Keratinocyte (primary cell): ENCODE data around the gene ITGB6. TPM values are rescaled to one million over a fixed set of nuclear protein-coding genes. Genes with fewer than 3 reads are reported as not detected.

Experiments
- DNase-seq: peaks from one replicate; pipeline ENCODE4 v3.0.0-alpha.2; 2011; ENCODE audit warnings: low read depth, missing footprints, low spot score
- FAIRE-seq: peaks from 2 replicates; lab custom pipeline; 2011; peaks lifted over from hg19 to GRCh38; lab: Jason Lieb, UNC
- H2AFZ ChIP-seq: 2 replicates; pipeline ENCODE4 v1.6.0; 2012; ENCODE audit warnings: low read length, control low read depth, inconsistent platforms; ENCODE audit not compliant: control insufficient read depth
- H3K27ac ChIP-seq: 2 replicates; pipeline ENCODE4 v1.5.1; 2011; ENCODE audit warnings: low read length; ENCODE audit not compliant: control insufficient read depth, insufficient read depth
- H3K27me3 ChIP-seq: 3 replicates; pipeline ENCODE4 v1.6.0; 2011; ENCODE audit warnings: low read length; ENCODE audit not compliant: control insufficient read depth, insufficient read depth; ENCODE audit errors: extremely low read depth
- H3K36me3 ChIP-seq, 2 experiments: 2 replicates in 1 of 2; 3 replicates in 1 of 2; pipeline ENCODE4 v1.5.1; 2011; ENCODE audit warnings: low read length in 2 of 2, mild to moderate bottlenecking in 1 of 2; ENCODE audit not compliant: control insufficient read depth in 2 of 2, insufficient read depth in 2 of 2; ENCODE audit errors: extremely low read depth in 1 of 2
- H3K4me1 ChIP-seq: 3 replicates; pipeline ENCODE4 v1.5.1; 2011; ENCODE audit warnings: low read length; ENCODE audit not compliant: control insufficient read depth, insufficient read depth; ENCODE audit errors: extremely low read depth
- H3K4me2 ChIP-seq: 3 replicates; pipeline ENCODE4 v1.6.0; 2011; ENCODE audit warnings: low read depth, low read length; ENCODE audit not compliant: control insufficient read depth, insufficient read depth; ENCODE audit errors: extremely low read depth
- H3K4me3 ChIP-seq, 3 experiments: fragments of 200-600 bp in 1 of 3; sonication (generic) in 1 of 3; 2 replicates in 2 of 3; 3 replicates in 1 of 3; pipeline ENCODE4 v1.5.1; 2011 to 2016; ENCODE audit warnings: low read length in 3 of 3, mild to moderate bottlenecking in 3 of 3, control low read depth in 2 of 3, inconsistent platforms in 1 of 3, low read depth in 1 of 3, mixed read lengths in 1 of 3, mixed run types in 1 of 3, moderate library complexity in 1 of 3; ENCODE audit not compliant: control insufficient read depth in 2 of 3, insufficient read depth in 2 of 3; ENCODE audit errors: extremely low read depth in 1 of 3
- H3K79me2 ChIP-seq: 2 replicates; pipeline ENCODE4 v1.6.0; 2012; ENCODE audit warnings: low read length; ENCODE audit not compliant: control insufficient read depth, insufficient read depth
- H3K9ac ChIP-seq: 3 replicates; pipeline ENCODE4 v1.6.0; 2011; ENCODE audit warnings: low read length; ENCODE audit not compliant: control insufficient read depth, insufficient read depth; ENCODE audit errors: extremely low read depth
- H3K9me1 ChIP-seq: 3 replicates; pipeline ENCODE4 v1.6.0; 2011; ENCODE audit warnings: low read length; ENCODE audit not compliant: control insufficient read depth, insufficient read depth; ENCODE audit errors: extremely low read depth
- H3K9me3 ChIP-seq: 2 replicates; pipeline ENCODE4 v1.5.1; 2012; ENCODE audit warnings: low read depth, low read length; ENCODE audit not compliant: control insufficient read depth
- H4K20me1 ChIP-seq: 3 replicates; pipeline ENCODE4 v1.6.0; 2011; ENCODE audit warnings: low read length; ENCODE audit not compliant: control insufficient read depth, insufficient read depth; ENCODE audit errors: extremely low read depth
- CTCF ChIP-seq, 3 experiments: IDR thresholded peaks in 1 of 3; conservative IDR thresholded peaks in 1 of 3; optimal IDR thresholded peaks in 1 of 3; 2 replicates in 2 of 3; 3 replicates in 1 of 3; pipeline versions ENCODE3 to v1.5.1; 2011; ENCODE audit warnings: low read length in 3 of 3, mild to moderate bottlenecking in 3 of 3, moderate library complexity in 2 of 3, control low read depth in 1 of 3, inconsistent platforms in 1 of 3; ENCODE audit not compliant: insufficient read depth in 2 of 3; ENCODE audit errors: extremely low read depth in 1 of 3
- EZH2 ChIP-seq: IDR thresholded peaks from one replicate; pipeline ENCODE4 v1.6.1; 2012; ENCODE audit warnings: inconsistent platforms, mild to moderate bottlenecking, low read length, moderate library complexity
- dilution Hi-C: fragments of 300-500 bp; cut with MboI; formaldehyde crosslinking; loops from one replicate; pipeline ENCODE4 v1.7.0; 2020; ENCODE audit warnings: low sequenced_read_pairs; ENCODE audit not compliant: extremely low pct_ligation_motif_present
- polyA plus RNA-seq, 5 experiments: library from polyadenylated mRNA; depleted of rRNA in 3 of 5; stranded (reverse) in 3 of 5; stranded (forward) in 1 of 5; unstranded in 1 of 5; fragments of >200 nt; gene quantifications; 1 replicate in 1 of 5; 2 replicates in 3 of 5; 3 replicates in 1 of 5; pipeline versions ENCODE4 v1.2.1 to v1.2.3, GENCODE V29; 2011 to 2012; ENCODE audit warnings: missing spikeins in 2 of 5, low read depth in 1 of 5, low replicate concordance in 1 of 5

The ITGB6 gene
- polyA plus RNA-seq, 1 donor (not counting 4 experiments of a cell fraction or from before 2014, with no cell fraction given): 183 TPM

DNA sequence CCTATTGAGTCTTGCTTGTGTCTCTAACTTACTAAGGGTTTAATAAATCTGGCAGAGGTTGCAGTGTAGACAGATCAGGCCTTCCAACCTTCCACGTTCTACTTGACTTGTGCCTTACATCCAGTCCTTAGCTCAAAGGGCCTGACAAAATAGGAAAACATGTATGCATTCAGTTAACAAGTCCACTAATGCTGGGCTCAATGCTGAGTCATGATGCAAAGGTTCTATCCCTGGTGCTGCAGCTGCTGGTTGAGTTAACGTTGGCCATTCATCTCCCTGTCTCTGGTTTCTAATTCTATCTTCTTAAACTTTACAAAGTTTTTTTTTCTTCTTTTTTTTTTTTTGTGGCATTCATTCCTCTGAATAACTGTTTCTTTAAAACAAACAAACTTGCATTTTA, 46.3 kb upstream of the ITGB6 start:
- dilution Hi-C loops: no loop called here
- Histone ChIP-seq H3K27ac (no peak overlapping the region), H3K9ac (no peak overlapping the region), H3K27me3 (no peaks in the 10 kb centered on the region), H4K20me1 (no peaks in the 10 kb centered on the region), H3K4me1 (peaks cover 34% of the 10 kb centered on the region), H2AFZ (no peak overlapping the region), H3K79me2 (no peaks in the 10 kb centered on the region), H3K9me3 (no peaks in the 10 kb centered on the region), H3K4me2 (no peak overlapping the region), H3K9me1 (no peaks in the 10 kb centered on the region), H3K36me3 (no peaks in the 10 kb centered on the region), H3K4me3 (no peak overlapping the region)
- no peak for DNase-seq
- no peak for FAIRE-seq
- TF ChIP-seq EZH2: no peak
- no peak for TF ChIP-seq CTCF (optimal IDR thresholded peaks at IDR 0.05 in 1 of 3, IDR thresholded peaks at IDR 0.05 in 1 of 3, conservative IDR thresholded peaks at IDR 0.05 in 1 of 3; ENCODE audit: extremely low read depth in 1 of 3, insufficient read depth in 2 of 3, low read length in 3 of 3)

DNA sequence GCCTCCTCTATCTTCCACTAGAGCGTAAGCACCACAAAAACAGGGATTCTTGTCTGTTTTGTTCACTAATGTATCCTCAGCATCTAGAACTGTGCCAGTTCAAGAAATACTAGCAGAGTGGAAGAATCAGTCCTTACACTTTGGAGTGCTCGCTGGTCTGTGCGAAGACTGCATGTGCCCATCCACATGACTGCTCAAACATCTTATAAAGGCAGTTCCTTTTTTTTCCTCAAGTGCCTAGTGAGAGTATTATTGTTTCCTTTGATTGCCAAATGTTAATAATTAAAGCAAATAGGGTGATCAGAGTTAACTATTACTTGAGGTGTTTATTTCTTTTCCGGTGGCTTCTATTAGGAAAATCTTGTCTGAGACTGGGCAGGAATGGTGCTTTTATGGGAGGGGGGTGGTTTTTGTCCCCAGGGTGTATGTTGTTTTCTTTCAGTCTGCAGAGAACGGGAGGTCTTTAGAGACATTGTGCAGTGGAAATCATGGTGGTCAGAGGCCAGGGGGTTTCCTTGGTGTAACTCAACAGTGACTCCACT, 45.6 kb upstream of the ITGB6 start:
- no peak overlapping the region for H3K4me2 ChIP-seq
- H3K9ac ChIP-seq: no peak overlapping the region
- TF ChIP-seq EZH2 (no peak), CTCF (optimal IDR thresholded peaks at IDR 0.05 in 1 of 3, IDR thresholded peaks at IDR 0.05 in 1 of 3, conservative IDR thresholded peaks at IDR 0.05 in 1 of 3; ENCODE audit: extremely low read depth in 1 of 3, insufficient read depth in 2 of 3, low read length in 3 of 3) (no peak)
- no peak overlapping the region for H3K27ac ChIP-seq
- no peaks in the 10 kb centered on the region for H3K9me3 ChIP-seq
- DNase-seq (no peak), FAIRE-seq (no peak)
- H3K4me3 ChIP-seq: no peak overlapping the region
- H3K9me1 ChIP-seq: no peaks in the 10 kb centered on the region
- no peak overlapping the region for H2AFZ ChIP-seq
- H3K36me3 ChIP-seq: no peaks in the 10 kb centered on the region
- H3K27me3 ChIP-seq: no peaks in the 10 kb centered on the region
- H3K4me1 ChIP-seq: peaks cover 40% of the 10 kb centered on the region
- H4K20me1 ChIP-seq: no peaks in the 10 kb centered on the region
- no peaks in the 10 kb centered on the region for H3K79me2 ChIP-seq
- dilution Hi-C loops: no loop called here
